Cardiac muscle cell (in vitro differentiated cells and primary cell): ENCODE results near the gene OPN1LW. TPM values are rescaled to one million over a fixed set of nuclear protein-coding genes. Genes with fewer than 3 reads are reported as not detected.
"Not testable (repeated sequence)": the region's sequence is repeated elsewhere in the genome, so short reads cannot be mapped to it uniquely, and the experiment has no call there.

ENCODE experiments used
- DNase-seq, 2 donors: peaks; one replicate each; pipeline versions ENCODE4 v3.0.0 to v3.0.0-alpha.2; 2010 to 2017; ENCODE audit warnings: low read depth in 1 of 2, low spot score in 1 of 2
- H3K27ac ChIP-seq: fragments of 200-600 bp; sonication (generic); 2 replicates; pipeline ENCODE4 v1.5.1; 2016
- H3K27me3 ChIP-seq: fragments of 200-600 bp; sonication (generic); 2 replicates; pipeline ENCODE4 v1.6.0; 2016; ENCODE audit warnings: control low read depth
- H3K36me3 ChIP-seq: fragments of 200-600 bp; sonication (generic); 2 replicates; pipeline ENCODE4 v1.5.1; 2016; ENCODE audit warnings: control low read depth
- H3K4me1 ChIP-seq: fragments of 200-600 bp; sonication (generic); 2 replicates; pipeline ENCODE4 v1.8.1; 2017; ENCODE audit warnings: low read depth, mild to moderate bottlenecking, mixed run types
- H3K4me3 ChIP-seq: fragments of 200-600 bp; sonication (generic); 2 replicates; pipeline ENCODE4 v1.5.1; 2016; ENCODE audit warnings: mild to moderate bottlenecking
- H3K9me3 ChIP-seq: fragments of 200-600 bp; sonication (generic); 2 replicates; pipeline ENCODE4 v1.5.1; 2017; ENCODE audit warnings: low read depth, mild to moderate bottlenecking, control low read depth
- CTCF ChIP-seq: IDR thresholded peaks from 2 replicates; pipeline ENCODE4 v1.5.1; 2012; ENCODE audit warnings: low read depth, mild to moderate bottlenecking, low read length
- polyA plus RNA-seq: library from polyadenylated mRNA; unstranded; fragments of >200 nt; fragmentation: Nextera tagmentation; extraction: Ambion mirVana; gene quantifications from 2 replicates; pipeline ENCODE4 v1.2.1, GENCODE V29; 2016
- total RNA-seq: library from RNA; depleted of rRNA; stranded (reverse); fragments of >200 nt; gene quantifications from 2 replicates; pipeline ENCODE4 v1.2.3, GENCODE V29; 2016

OPN1LW gene
- total RNA-seq (not detected in 2 replicates), polyA plus RNA-seq (not detected in 2 replicates)

GRCh38 chrX:154144010-154144409 lies at the start of gene OPN1LW:
TSS of gene OPN1LW (plus strand) at chrX:154144243. CDS start at chrX:154144284, 41 bp downstream.
- not testable (repeated sequence) for H3K27ac ChIP-seq

GRCh38 chrX:154094833-154095232 lies 49.2 kb upstream of the OPN1LW start:
- H3K9me3 ChIP-seq, result no peaks in the 10 kb centered on the region
- H3K27me3 ChIP-seq, result no peaks in the 10 kb centered on the region
- no peak for DNase-seq
- H3K4me3 ChIP-seq, result no peak overlapping the region
- no peak for TF ChIP-seq CTCF
- H3K36me3 ChIP-seq, result no peaks in the 10 kb centered on the region
- H3K4me1 ChIP-seq, result peaks cover 15% of the 10 kb centered on the region
- H3K27ac ChIP-seq, result no peak overlapping the region

More at GRCh38 chrX:154144010-154144409, at the start of gene OPN1LW:
- not testable (repeated sequence) for DNase-seq, H3K27me3 ChIP-seq, H3K36me3 ChIP-seq, H3K4me1 ChIP-seq, H3K4me3 ChIP-seq, H3K9me3 ChIP-seq

- H3K4me1 ChIP-seq, result peaks cover 15% of the 10 kb centered on the region
- H3K9me3 ChIP-seq, result no peaks in the 10 kb centered on the region
- peak overlapping the region; percentile 64 for H3K4me3 ChIP-seq
- H3K36me3 ChIP-seq, result no peaks in the 10 kb centered on the region
- no peaks in the 10 kb centered on the region for H3K27me3 ChIP-seq
- DNase-seq, result peak; percentile 11 to 27
- H3K27ac ChIP-seq, result peak overlapping the region; percentile 96
- no peak for TF ChIP-seq CTCF
These were observed 47.7 kb upstream of the OPN1LW start for GRCh38 chrX:154096140-154097002.

- H3K4me1 ChIP-seq, result peaks cover 15% of the 10 kb centered on the region
- DNase-seq, result peak; percentile 72 to 85
- no peaks in the 10 kb centered on the region for H3K36me3 ChIP-seq
- TF ChIP-seq CTCF, result no peak
- H3K27me3 ChIP-seq, result no peaks in the 10 kb centered on the region
- H3K4me3 ChIP-seq, result peak overlapping the region; percentile 64
- H3K27ac ChIP-seq, result peak overlapping the region; percentile 96
- H3K9me3 ChIP-seq, result no peaks in the 10 kb centered on the region
These were observed 46.9 kb upstream of the OPN1LW start for GRCh38 chrX:154097003-154097588.

- H3K27ac ChIP-seq, result peak within 1 kb of the TSS; percentile 96
- H3K4me3 ChIP-seq, result peak within 1 kb of the TSS; percentile 64
- no peaks in the 10 kb centered on the region for H3K36me3 ChIP-seq
- H3K27me3 ChIP-seq, result no peaks in the 10 kb centered on the region
- no peaks in the 10 kb centered on the region for H3K9me3 ChIP-seq
- peak; percentile 93 to 96 for DNase-seq
- H3K4me1 ChIP-seq, result peaks cover 11% of the 10 kb centered on the region
- TF ChIP-seq CTCF, result no peak
These were observed 46.2 kb upstream of the OPN1LW start, which contains the start of gene MECP2 for GRCh38 chrX:154097589-154098541. TSS of gene MECP2 (minus strand) at chrX:154097717.
